OCI-LY1 (cell line): ENCODE results near the gene BAHD1.

ENCODE experiments used
- H2AFZ ChIP-seq: fragments of 200-600 bp; sonication (generic), shearing (Covaris generic); 2 replicates; pipeline ENCODE4 v1.6.0; 2014; ENCODE audit warnings: antibody characterized with exemption, mild to moderate bottlenecking, low read length
- H3F3A ChIP-seq: fragments of 200-600 bp; sonication (generic), shearing (Covaris generic); 2 replicates; pipeline ENCODE4 v1.6.0; 2014; ENCODE audit warnings: mild to moderate bottlenecking, antibody characterized with exemption, low read length, moderate library complexity; ENCODE audit not compliant: insufficient read depth
- H3K27ac ChIP-seq: fragments of 200-600 bp; sonication (generic); 2 replicates; pipeline ENCODE4 v1.5.1; 2014; ENCODE audit warnings: low read length, mixed run types, mild to moderate bottlenecking, low read depth; ENCODE audit not compliant: poor library complexity, severe bottlenecking
- H3K27me3 ChIP-seq: fragments of 200-600 bp; sonication (generic); 2 replicates; pipeline ENCODE4 v1.6.0; 2014; ENCODE audit warnings: antibody characterized with exemption, mild to moderate bottlenecking, low read length, moderate library complexity; ENCODE audit not compliant: insufficient read depth
- H3K36me3 ChIP-seq: fragments of 200-600 bp; sonication (generic); 2 replicates; pipeline ENCODE4 v1.6.1; 2014; ENCODE audit warnings: mild to moderate bottlenecking, antibody characterized with exemption, low read length, moderate library complexity, mixed read lengths; ENCODE audit not compliant: insufficient read depth
- H3K4me1 ChIP-seq: fragments of 200-600 bp; sonication (generic); 2 replicates; pipeline ENCODE4 v1.5.1; 2014; ENCODE audit warnings: mild to moderate bottlenecking, low read length, moderate library complexity; ENCODE audit not compliant: insufficient read depth, severe bottlenecking
- H3K4me2 ChIP-seq: fragments of 200-600 bp; sonication (generic), shearing (Covaris generic); 2 replicates; pipeline ENCODE4 v1.6.1; 2014; ENCODE audit warnings: low read length
- H3K4me3 ChIP-seq: fragments of 200-600 bp; sonication (generic); 2 replicates; pipeline ENCODE4 v1.5.1; 2014; ENCODE audit warnings: low read length, low read depth, mild to moderate bottlenecking, mixed read lengths; ENCODE audit not compliant: poor library complexity, severe bottlenecking
- H3K79me2 ChIP-seq: fragments of 200-600 bp; shearing (Covaris generic); 2 replicates; pipeline ENCODE4 v1.6.1; 2016; ENCODE audit warnings: mixed run types, low read length, mixed read lengths; ENCODE audit not compliant: insufficient read depth
- H3K9ac ChIP-seq: fragments of 200-600 bp; sonication (generic), shearing (Covaris generic); 2 replicates; pipeline ENCODE4 v1.6.1; 2014; ENCODE audit warnings: mild to moderate bottlenecking, low read length, mixed read lengths
- H3K9me2 ChIP-seq: fragments of 200-600 bp; sonication (generic), shearing (Covaris generic); 2 replicates; pipeline ENCODE4 v1.6.1; 2014; ENCODE audit warnings: low read depth, mild to moderate bottlenecking, low read length, mixed read lengths
- H3K9me3 ChIP-seq: fragments of 200-600 bp; shearing (Covaris generic); 2 replicates; pipeline ENCODE4 v1.6.1; 2014; ENCODE audit warnings: low read length, mixed read lengths
- H4K20me1 ChIP-seq: fragments of 200-600 bp; sonication (generic), shearing (Covaris generic); 2 replicates; pipeline ENCODE4 v1.6.0; 2016; ENCODE audit warnings: mild to moderate bottlenecking, low read length; ENCODE audit not compliant: insufficient read depth
- EZH2 ChIP-seq: fragments of 200-600 bp; sonication (generic), shearing (Covaris generic); IDR thresholded peaks from 2 replicates; pipeline ENCODE4 v1.8.0; 2017; ENCODE audit warnings: borderline replicate concordance, mixed run types, mild to moderate bottlenecking, antibody characterized with exemption, low read length, moderate library complexity, mixed read lengths
- TF ChIP-seq, protein P1 (sequence below): fragments of 200-600 bp; sonication (generic), shearing (Covaris generic); IDR thresholded peaks from 2 replicates; pipeline ENCODE4 v1.5.1; 2017; ENCODE audit warnings: mild to moderate bottlenecking, antibody characterized with exemption, low read length, moderate library complexity, mixed read lengths

BAHD1 gene

DNA sequence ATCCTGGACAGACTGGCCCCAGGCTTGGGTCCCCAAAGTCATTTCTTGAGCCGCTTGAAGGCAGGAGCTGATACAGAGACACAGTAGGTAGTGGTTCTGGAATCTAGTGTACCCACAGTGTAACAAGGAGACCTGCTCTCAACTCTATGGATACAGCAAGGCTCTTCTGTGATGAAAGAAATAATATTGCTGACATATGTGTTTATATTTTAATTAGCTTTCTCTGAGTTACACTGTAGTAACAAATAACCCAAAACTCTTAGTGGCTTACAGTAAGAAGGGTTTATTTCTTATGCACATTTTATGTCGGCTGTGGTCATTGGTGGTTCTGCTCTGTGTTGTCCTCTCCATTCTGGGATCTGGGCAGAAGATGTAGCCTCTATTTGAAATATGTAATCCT lies 75.6 kb downstream of the BAHD1 start:
- Histone ChIP-seq H3K9me2 (no peaks in the 10 kb centered on the region), H4K20me1 (no peaks in the 10 kb centered on the region), H3K9me3 (no peaks in the 10 kb centered on the region), H3K27ac (no peak overlapping the region), H2AFZ (no peak overlapping the region), H3K4me1 (peaks cover 9% of the 10 kb centered on the region), H3K36me3 (no peaks in the 10 kb centered on the region), H3F3A (peaks cover 8% of the 10 kb centered on the region; the same call in 1 of the 2 replicates), H3K9ac (no peak overlapping the region), H3K79me2 (no peaks in the 10 kb centered on the region), H3K27me3 (no peaks in the 10 kb centered on the region; the same call in 1 of the 2 replicates), H3K4me2 (no peak overlapping the region), H3K4me3 (no peak overlapping the region)
- TF ChIP-seq, protein P1, sequence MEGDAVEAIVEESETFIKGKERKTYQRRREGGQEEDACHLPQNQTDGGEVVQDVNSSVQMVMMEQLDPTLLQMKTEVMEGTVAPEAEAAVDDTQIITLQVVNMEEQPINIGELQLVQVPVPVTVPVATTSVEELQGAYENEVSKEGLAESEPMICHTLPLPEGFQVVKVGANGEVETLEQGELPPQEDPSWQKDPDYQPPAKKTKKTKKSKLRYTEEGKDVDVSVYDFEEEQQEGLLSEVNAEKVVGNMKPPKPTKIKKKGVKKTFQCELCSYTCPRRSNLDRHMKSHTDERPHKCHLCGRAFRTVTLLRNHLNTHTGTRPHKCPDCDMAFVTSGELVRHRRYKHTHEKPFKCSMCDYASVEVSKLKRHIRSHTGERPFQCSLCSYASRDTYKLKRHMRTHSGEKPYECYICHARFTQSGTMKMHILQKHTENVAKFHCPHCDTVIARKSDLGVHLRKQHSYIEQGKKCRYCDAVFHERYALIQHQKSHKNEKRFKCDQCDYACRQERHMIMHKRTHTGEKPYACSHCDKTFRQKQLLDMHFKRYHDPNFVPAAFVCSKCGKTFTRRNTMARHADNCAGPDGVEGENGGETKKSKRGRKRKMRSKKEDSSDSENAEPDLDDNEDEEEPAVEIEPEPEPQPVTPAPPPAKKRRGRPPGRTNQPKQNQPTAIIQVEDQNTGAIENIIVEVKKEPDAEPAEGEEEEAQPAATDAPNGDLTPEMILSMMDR: no peak
- no peak for TF ChIP-seq EZH2
